Bronchial epithelial cell (primary cell): ENCODE measurements around the gene UBE2D2. TPM values are rescaled to one million over a fixed set of nuclear protein-coding genes. Genes with fewer than 3 reads are reported as not detected.
"Not testable (repeated sequence)": the region's sequence is repeated elsewhere in the genome, so short reads cannot be mapped to it uniquely, and the experiment has no call there.

Source experiments
- DNase-seq: peaks from one replicate; pipeline ENCODE4 v3.0.0-alpha.2; 2010; ENCODE audit warnings: low read depth
- FAIRE-seq: peaks from 2 replicates; lab custom pipeline; 2011; peaks lifted over from hg19 to GRCh38; lab: Jason Lieb, UNC
- H3K27me3 ChIP-seq: 2 replicates; pipeline ENCODE4 v1.5.1; 2011; ENCODE audit warnings: low read length; ENCODE audit not compliant: control insufficient read depth, insufficient read depth
- H3K36me3 ChIP-seq: 2 replicates; pipeline ENCODE4 v1.5.1; 2011; ENCODE audit warnings: low read length; ENCODE audit not compliant: control insufficient read depth, insufficient read depth
- H3K4me3 ChIP-seq: 2 replicates; pipeline ENCODE4 v1.5.1; 2011; ENCODE audit warnings: mild to moderate bottlenecking, low read depth, low read length, control low read depth
- CTCF ChIP-seq: IDR thresholded peaks from 2 replicates; pipeline ENCODE4 v1.5.1; 2011; ENCODE audit warnings: mild to moderate bottlenecking, moderate library complexity, low read length, control low read depth, inconsistent platforms; ENCODE audit not compliant: insufficient read depth, severe bottlenecking
- total RNA-seq: library from RNA; depleted of rRNA; stranded (reverse); fragments of >200 nt; gene quantifications from 2 replicates; pipeline ENCODE4 v1.2.1, GENCODE V29; 2014

UBE2D2 gene
- total RNA-seq, 1 donor from 2014 or later = 52.1 TPM

GRCh38 chr5:139578325-139578724 is 17.2 kb downstream of the UBE2D2 start:
- no peak for FAIRE-seq
- no peak for TF ChIP-seq CTCF
- H3K27me3 ChIP-seq = no peaks in the 10 kb centered on the region
- no peak overlapping the region for H3K4me3 ChIP-seq
- DNase-seq = no peak
- peaks cover 3% of the 10 kb centered on the region for H3K36me3 ChIP-seq

DNA sequence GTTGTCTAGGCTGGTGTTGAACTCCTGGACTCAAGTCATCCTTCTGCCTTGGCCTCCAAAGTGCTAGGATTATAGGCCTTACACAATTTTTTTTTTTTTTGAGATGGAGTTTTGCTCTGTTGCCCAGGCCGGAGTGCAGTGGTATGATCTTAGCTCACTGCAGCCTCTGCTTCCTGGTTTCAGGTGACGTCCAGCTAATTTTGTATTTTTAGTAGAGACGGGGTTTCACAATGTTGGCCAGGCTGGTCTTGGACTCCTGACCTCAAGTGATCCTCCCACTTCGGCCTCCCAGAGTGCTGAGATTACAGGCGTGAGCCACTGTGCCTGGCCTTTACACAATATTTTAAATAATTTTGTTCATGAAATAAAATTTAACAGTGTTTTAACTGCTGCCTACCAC is 21.0 kb downstream of the UBE2D2 start:
- FAIRE-seq, H3K36me3 ChIP-seq, H3K4me3 ChIP-seq, H3K27me3 ChIP-seq, DNase-seq: not testable (repeated sequence)

- no peak for FAIRE-seq
These were observed 23.0 kb downstream of the UBE2D2 start for GRCh38 chr5:139584137-139584536.

DNA sequence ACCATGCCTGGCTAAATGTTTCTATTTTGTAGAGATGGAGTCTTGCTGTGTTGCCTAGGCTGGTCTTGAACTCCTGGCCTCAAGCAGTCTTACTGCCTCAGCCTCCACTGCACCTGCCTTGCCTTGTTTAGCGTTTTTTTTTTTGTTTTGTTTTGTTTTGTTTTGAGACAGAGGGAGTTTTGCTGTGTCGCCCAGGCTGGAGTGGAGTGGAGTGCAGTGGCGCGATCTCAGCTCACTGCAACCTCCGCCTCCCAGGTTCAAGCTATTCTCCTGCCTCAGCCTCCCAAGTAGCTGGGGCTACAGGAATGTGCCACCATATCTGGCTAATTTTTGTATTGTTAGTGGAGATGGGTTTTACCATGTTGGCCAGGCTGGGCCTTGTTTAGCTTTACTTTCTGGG is 27.0 kb downstream of the UBE2D2 start:
- not testable (repeated sequence) for H3K36me3 ChIP-seq, DNase-seq, H3K4me3 ChIP-seq, H3K27me3 ChIP-seq, FAIRE-seq

More at GRCh38 chr5:139584137-139584536, 23.0 kb downstream of the UBE2D2 start:
- TF ChIP-seq CTCF = no peak
- DNase-seq = no peak
- Histone ChIP-seq H3K36me3 (peaks cover 2% of the 10 kb centered on the region), H3K4me3 (no peak overlapping the region), H3K27me3 (no peaks in the 10 kb centered on the region)

- no peak for DNase-seq
- H3K27me3 ChIP-seq = no peaks in the 10 kb centered on the region
- no peak for FAIRE-seq
- TF ChIP-seq CTCF = no peak
- no peak overlapping the region for H3K4me3 ChIP-seq
- H3K36me3 ChIP-seq = peaks cover 2% of the 10 kb centered on the region
These were observed 27.8 kb downstream of the UBE2D2 start for GRCh38 chr5:139588962-139589361.

DNA sequence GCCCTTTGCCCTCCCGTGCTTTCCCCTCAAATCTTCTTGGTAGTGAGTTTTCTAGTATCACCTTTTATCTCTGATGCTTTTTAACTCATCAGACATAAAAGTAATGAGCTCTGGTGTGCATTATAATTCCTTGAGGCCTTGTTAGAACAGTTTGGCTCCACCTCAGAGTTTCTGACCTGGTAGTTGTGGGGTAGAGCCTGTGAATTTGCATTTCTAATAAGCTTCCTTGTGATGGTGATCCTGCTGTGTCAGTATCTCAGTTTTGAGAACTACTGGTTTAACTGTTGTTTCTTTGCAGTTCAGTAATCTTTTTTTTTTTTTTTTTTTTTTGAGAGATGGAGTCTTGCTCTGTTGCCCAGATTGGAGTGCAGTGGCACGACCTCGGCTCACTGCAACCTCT is 31.1 kb downstream of the UBE2D2 start:
- DNase-seq = no peak
- Histone ChIP-seq H3K4me3 (no peak overlapping the region), H3K27me3 (no peaks in the 10 kb centered on the region), H3K36me3 (peaks cover 2% of the 10 kb centered on the region)
- TF ChIP-seq CTCF = no peak
- no peak for FAIRE-seq

GRCh38 chr5:139593076-139593475 is 31.9 kb downstream of the UBE2D2 start:
- not testable (repeated sequence) for H3K36me3 ChIP-seq, FAIRE-seq, H3K27me3 ChIP-seq, DNase-seq, H3K4me3 ChIP-seq
